OCI-LY1 (cell line): Measurements from ENCODE around the gene NOL3.

Experiments
- H2AFZ ChIP-seq: fragments of 200-600 bp; sonication (generic), shearing (Covaris generic); 2 replicates; pipeline ENCODE4 v1.6.0; 2014; ENCODE audit warnings: antibody characterized with exemption, mild to moderate bottlenecking, low read length
- H3F3A ChIP-seq: fragments of 200-600 bp; sonication (generic), shearing (Covaris generic); 2 replicates; pipeline ENCODE4 v1.6.0; 2014; ENCODE audit warnings: mild to moderate bottlenecking, antibody characterized with exemption, low read length, moderate library complexity; ENCODE audit not compliant: insufficient read depth
- H3K27ac ChIP-seq: fragments of 200-600 bp; sonication (generic); 2 replicates; pipeline ENCODE4 v1.5.1; 2014; ENCODE audit warnings: low read length, mixed run types, mild to moderate bottlenecking, low read depth; ENCODE audit not compliant: poor library complexity, severe bottlenecking
- H3K27me3 ChIP-seq: fragments of 200-600 bp; sonication (generic); 2 replicates; pipeline ENCODE4 v1.6.0; 2014; ENCODE audit warnings: antibody characterized with exemption, mild to moderate bottlenecking, low read length, moderate library complexity; ENCODE audit not compliant: insufficient read depth
- H3K36me3 ChIP-seq: fragments of 200-600 bp; sonication (generic); 2 replicates; pipeline ENCODE4 v1.6.1; 2014; ENCODE audit warnings: mild to moderate bottlenecking, antibody characterized with exemption, low read length, moderate library complexity, mixed read lengths; ENCODE audit not compliant: insufficient read depth
- H3K4me1 ChIP-seq: fragments of 200-600 bp; sonication (generic); 2 replicates; pipeline ENCODE4 v1.5.1; 2014; ENCODE audit warnings: mild to moderate bottlenecking, low read length, moderate library complexity; ENCODE audit not compliant: insufficient read depth, severe bottlenecking
- H3K4me2 ChIP-seq: fragments of 200-600 bp; sonication (generic), shearing (Covaris generic); 2 replicates; pipeline ENCODE4 v1.6.1; 2014; ENCODE audit warnings: low read length
- H3K4me3 ChIP-seq: fragments of 200-600 bp; sonication (generic); 2 replicates; pipeline ENCODE4 v1.5.1; 2014; ENCODE audit warnings: low read length, low read depth, mild to moderate bottlenecking, mixed read lengths; ENCODE audit not compliant: poor library complexity, severe bottlenecking
- H3K79me2 ChIP-seq: fragments of 200-600 bp; shearing (Covaris generic); 2 replicates; pipeline ENCODE4 v1.6.1; 2016; ENCODE audit warnings: mixed run types, low read length, mixed read lengths; ENCODE audit not compliant: insufficient read depth
- H3K9ac ChIP-seq: fragments of 200-600 bp; sonication (generic), shearing (Covaris generic); 2 replicates; pipeline ENCODE4 v1.6.1; 2014; ENCODE audit warnings: mild to moderate bottlenecking, low read length, mixed read lengths
- H3K9me2 ChIP-seq: fragments of 200-600 bp; sonication (generic), shearing (Covaris generic); 2 replicates; pipeline ENCODE4 v1.6.1; 2014; ENCODE audit warnings: low read depth, mild to moderate bottlenecking, low read length, mixed read lengths
- H3K9me3 ChIP-seq: fragments of 200-600 bp; shearing (Covaris generic); 2 replicates; pipeline ENCODE4 v1.6.1; 2014; ENCODE audit warnings: low read length, mixed read lengths
- H4K20me1 ChIP-seq: fragments of 200-600 bp; sonication (generic), shearing (Covaris generic); 2 replicates; pipeline ENCODE4 v1.6.0; 2016; ENCODE audit warnings: mild to moderate bottlenecking, low read length; ENCODE audit not compliant: insufficient read depth
- EZH2 ChIP-seq: fragments of 200-600 bp; sonication (generic), shearing (Covaris generic); IDR thresholded peaks from 2 replicates; pipeline ENCODE4 v1.8.0; 2017; ENCODE audit warnings: borderline replicate concordance, mixed run types, mild to moderate bottlenecking, antibody characterized with exemption, low read length, moderate library complexity, mixed read lengths
- TF ChIP-seq, protein P1 (sequence below): fragments of 200-600 bp; sonication (generic), shearing (Covaris generic); IDR thresholded peaks from 2 replicates; pipeline ENCODE4 v1.5.1; 2017; ENCODE audit warnings: mild to moderate bottlenecking, antibody characterized with exemption, low read length, moderate library complexity, mixed read lengths

Gene NOL3

DNA sequence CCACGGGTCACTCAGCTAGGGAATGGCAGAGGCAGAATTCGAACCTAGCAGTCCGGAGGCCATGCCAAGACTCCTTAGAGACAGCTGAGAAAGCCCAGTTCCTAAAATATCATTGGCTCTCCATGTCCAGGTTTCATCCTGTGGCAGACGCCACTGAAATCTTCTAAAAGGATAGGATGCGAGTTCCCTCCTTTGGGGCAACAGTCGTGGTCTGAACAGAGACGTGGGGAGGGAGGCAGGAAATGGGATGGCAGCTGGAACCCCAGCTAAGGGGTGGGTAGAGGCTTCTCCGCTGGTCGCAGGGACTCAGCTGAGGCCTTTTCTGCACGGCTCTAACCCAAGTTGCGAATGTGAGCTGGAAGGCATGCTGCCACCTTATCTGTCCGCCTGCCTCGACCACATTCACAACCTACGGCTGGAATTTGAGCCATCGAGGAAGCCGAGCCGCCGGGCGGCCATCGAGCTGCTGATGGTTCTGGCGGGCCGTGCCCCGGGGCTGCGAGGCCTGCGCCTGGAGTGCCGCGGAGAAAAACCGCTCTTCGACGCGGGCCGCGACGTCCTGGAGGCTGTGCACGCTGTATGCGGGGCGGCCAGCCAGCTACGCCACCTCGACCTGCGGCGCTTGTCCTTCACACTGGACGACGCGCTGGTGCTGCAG lies 7.7 kb upstream of the NOL3 start:
- no peaks in the 10 kb centered on the region for H3K9me2 ChIP-seq
- no peak overlapping the region for H3K9ac ChIP-seq
- no peaks in the 10 kb centered on the region for H3K9me3 ChIP-seq
- no peaks in the 10 kb centered on the region for H3F3A ChIP-seq
- H2AFZ ChIP-seq: no peak overlapping the region
- H4K20me1 ChIP-seq: no peaks in the 10 kb centered on the region
- no peak overlapping the region for H3K27ac ChIP-seq
- no peaks in the 10 kb centered on the region for H3K79me2 ChIP-seq
- H3K4me3 ChIP-seq: peak overlapping the region; percentile 44
- no peaks in the 10 kb centered on the region; the same call in 1 of the 2 replicates for H3K27me3 ChIP-seq
- H3K4me2 ChIP-seq: peak overlapping the region; percentile 56; the same call in 1 of the 2 replicates
- H3K36me3 ChIP-seq: no peaks in the 10 kb centered on the region
- peaks cover 30% of the 10 kb centered on the region for H3K4me1 ChIP-seq
- TF ChIP-seq EZH2: no peak

DNA sequence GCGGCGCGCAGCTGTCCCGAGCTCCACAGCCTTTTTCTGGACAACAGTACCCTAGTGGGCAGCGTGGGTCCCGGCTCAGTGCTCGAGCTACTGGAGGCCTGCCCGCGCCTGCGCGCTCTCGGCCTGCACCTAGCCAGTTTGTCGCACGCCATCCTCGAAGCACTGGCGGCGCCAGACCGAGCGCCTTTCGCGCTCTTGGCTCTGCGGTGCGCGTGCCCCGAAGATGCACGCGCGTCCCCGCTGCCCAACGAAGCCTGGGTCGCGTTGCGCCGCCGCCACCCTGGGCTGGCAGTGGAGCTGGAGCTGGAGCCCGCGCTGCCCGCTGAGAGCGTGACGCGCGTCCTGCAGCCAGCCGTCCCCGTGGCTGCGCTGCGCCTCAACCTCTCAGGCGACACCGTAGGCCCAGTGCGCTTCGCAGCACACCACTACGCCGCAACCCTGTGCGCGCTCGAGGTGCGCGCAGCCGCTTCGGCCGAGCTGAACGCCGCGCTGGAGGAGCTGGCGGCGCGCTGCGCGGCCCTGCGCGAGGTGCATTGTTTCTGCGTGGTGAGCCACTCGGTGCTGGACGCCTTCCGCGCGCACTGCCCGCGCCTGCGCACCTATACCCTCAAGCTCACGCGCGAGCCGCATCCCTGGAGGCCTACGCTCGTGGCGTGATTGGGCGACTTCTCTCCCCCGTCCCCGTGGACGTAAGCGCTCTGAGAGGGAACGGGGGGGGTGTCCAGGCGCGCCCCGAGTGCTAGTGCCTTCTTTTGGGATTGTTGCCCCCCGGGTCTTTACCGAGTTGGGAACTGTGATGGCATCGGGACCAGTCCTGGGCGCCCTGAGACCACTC lies 7.0 kb upstream of the NOL3 start:
- no peaks in the 10 kb centered on the region; the same call in 1 of the 2 replicates for H3K27me3 ChIP-seq
- H2AFZ ChIP-seq: no peak overlapping the region
- no peak overlapping the region for H3K27ac ChIP-seq
- TF ChIP-seq EZH2: no peak
- TF ChIP-seq, protein P1, sequence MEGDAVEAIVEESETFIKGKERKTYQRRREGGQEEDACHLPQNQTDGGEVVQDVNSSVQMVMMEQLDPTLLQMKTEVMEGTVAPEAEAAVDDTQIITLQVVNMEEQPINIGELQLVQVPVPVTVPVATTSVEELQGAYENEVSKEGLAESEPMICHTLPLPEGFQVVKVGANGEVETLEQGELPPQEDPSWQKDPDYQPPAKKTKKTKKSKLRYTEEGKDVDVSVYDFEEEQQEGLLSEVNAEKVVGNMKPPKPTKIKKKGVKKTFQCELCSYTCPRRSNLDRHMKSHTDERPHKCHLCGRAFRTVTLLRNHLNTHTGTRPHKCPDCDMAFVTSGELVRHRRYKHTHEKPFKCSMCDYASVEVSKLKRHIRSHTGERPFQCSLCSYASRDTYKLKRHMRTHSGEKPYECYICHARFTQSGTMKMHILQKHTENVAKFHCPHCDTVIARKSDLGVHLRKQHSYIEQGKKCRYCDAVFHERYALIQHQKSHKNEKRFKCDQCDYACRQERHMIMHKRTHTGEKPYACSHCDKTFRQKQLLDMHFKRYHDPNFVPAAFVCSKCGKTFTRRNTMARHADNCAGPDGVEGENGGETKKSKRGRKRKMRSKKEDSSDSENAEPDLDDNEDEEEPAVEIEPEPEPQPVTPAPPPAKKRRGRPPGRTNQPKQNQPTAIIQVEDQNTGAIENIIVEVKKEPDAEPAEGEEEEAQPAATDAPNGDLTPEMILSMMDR: no peak
- peaks cover 27% of the 10 kb centered on the region for H3K4me1 ChIP-seq
- no peaks in the 10 kb centered on the region for H3K9me3 ChIP-seq
- H3K9me2 ChIP-seq: no peaks in the 10 kb centered on the region
- no peaks in the 10 kb centered on the region for H3K79me2 ChIP-seq
- no peaks in the 10 kb centered on the region for H4K20me1 ChIP-seq
- peak overlapping the region; percentile 56 for H3K4me2 ChIP-seq
- peak overlapping the region; percentile 44 for H3K4me3 ChIP-seq
- no peaks in the 10 kb centered on the region for H3F3A ChIP-seq
- H3K9ac ChIP-seq: no peak overlapping the region
- H3K36me3 ChIP-seq: no peaks in the 10 kb centered on the region

DNA sequence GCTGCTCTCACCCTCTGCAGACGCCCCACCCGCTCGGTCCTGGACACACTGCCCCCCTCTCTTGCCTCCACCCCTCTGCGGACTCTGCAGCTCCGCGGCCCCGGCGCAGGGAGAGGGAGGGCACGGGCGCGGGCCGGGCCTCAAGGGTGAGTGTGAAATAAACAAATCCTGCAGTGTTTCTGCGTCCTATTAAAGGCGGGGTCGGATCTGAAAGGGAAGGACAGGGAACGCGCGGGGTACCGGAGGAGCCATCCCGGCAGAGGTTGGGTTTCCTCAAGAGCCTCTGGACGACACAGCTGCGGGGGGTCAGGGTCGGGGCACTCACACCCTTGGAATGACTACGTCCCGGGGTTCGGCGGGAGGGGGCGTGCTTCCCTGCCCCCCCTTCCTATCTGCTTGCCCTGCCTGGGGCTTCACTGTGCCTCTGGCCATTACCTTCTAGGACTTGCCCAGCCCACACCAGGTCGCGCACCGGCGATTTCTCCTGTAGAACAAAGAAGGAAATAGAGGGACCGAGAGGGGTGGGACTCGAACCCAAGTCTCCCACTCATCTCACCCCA lies 6.3 kb upstream of the NOL3 start:
- TF ChIP-seq EZH2: no peak
- TF ChIP-seq, protein P1: no peak
- H3K4me1 ChIP-seq: peaks cover 20% of the 10 kb centered on the region
- H3K27me3 ChIP-seq: no peaks in the 10 kb centered on the region; the same call in 1 of the 2 replicates
- no peak overlapping the region for H3K27ac ChIP-seq
- no peaks in the 10 kb centered on the region for H4K20me1 ChIP-seq
- no peak overlapping the region for H2AFZ ChIP-seq
- peak overlapping the region; percentile 56; the same call in 1 of the 2 replicates for H3K4me2 ChIP-seq
- H3K79me2 ChIP-seq: no peaks in the 10 kb centered on the region
- H3K9me3 ChIP-seq: no peaks in the 10 kb centered on the region
- no peaks in the 10 kb centered on the region for H3K36me3 ChIP-seq
- H3F3A ChIP-seq: no peaks in the 10 kb centered on the region
- no peaks in the 10 kb centered on the region for H3K9me2 ChIP-seq
- H3K4me3 ChIP-seq: peak overlapping the region; percentile 44
- no peak overlapping the region for H3K9ac ChIP-seq
